OCI-LY3 (cell line): Measurements from ENCODE around the gene SYNCRIP.
"Not testable (repeated sequence)": the region's sequence is repeated elsewhere in the genome, so short reads cannot be mapped to it uniquely, and the experiment has no call there.

Experiments
- H2AFZ ChIP-seq: fragments of 200-600, 300-600 bp; shearing (Covaris generic); 2 replicates; pipeline ENCODE4 v1.6.0; 2014; ENCODE audit warnings: antibody characterized with exemption, low read depth, low read length
- H3K27ac ChIP-seq: fragments of 200-600, 300-600 bp; sonication (generic); 2 replicates; pipeline ENCODE4 v1.5.1; 2014; ENCODE audit warnings: mild to moderate bottlenecking, low read length, moderate library complexity, mixed read lengths
- H3K27me3 ChIP-seq: fragments of 200-600, 300-600 bp; sonication (generic); 2 replicates; pipeline ENCODE4 v1.6.1; 2014; ENCODE audit warnings: low read depth, low read length, mixed read lengths
- H3K36me3 ChIP-seq: fragments of 200-600, 300-600 bp; sonication (generic); replicated peaks from 2 replicates; pipeline ENCODE3; 2014; ENCODE audit warnings: low read depth, low read length, mixed read lengths
- H3K4me1 ChIP-seq: fragments of 300-600, 200-600 bp; sonication (generic); 2 replicates; pipeline ENCODE4 v1.6.1; 2014; ENCODE audit warnings: low read length, mixed read lengths
- H3K4me2 ChIP-seq: fragments of 200-600, 300-600 bp; sonication (generic); 2 replicates; pipeline ENCODE4 v1.6.1; 2014; ENCODE audit warnings: low read length, mixed read lengths
- H3K4me3 ChIP-seq: fragments of 300-600, 200-600 bp; sonication (generic); 2 replicates; pipeline ENCODE4 v1.5.1; 2014; ENCODE audit warnings: antibody characterized with exemption, mild to moderate bottlenecking, low read length, moderate library complexity
- H3K79me2 ChIP-seq: fragments of 300-600, 200-600 bp; shearing (Covaris generic); 2 replicates; pipeline ENCODE4 v1.6.1; 2014; ENCODE audit warnings: mild to moderate bottlenecking, low read length, mixed read lengths
- H3K9ac ChIP-seq: fragments of 300-600, 200-600 bp; shearing (Covaris generic); 2 replicates; pipeline ENCODE4 v1.6.0; 2014; ENCODE audit warnings: mild to moderate bottlenecking, low read length, moderate library complexity
- H3K9me3 ChIP-seq: fragments of 200-600, 300-600 bp; shearing (Covaris generic); 2 replicates; pipeline ENCODE4 v1.6.1; 2014; ENCODE audit warnings: low read length, mixed read lengths; ENCODE audit not compliant: insufficient read depth
- H4K20me1 ChIP-seq: fragments of 200-600, 300-600 bp; sonication (generic); 2 replicates; pipeline ENCODE4 v1.6.1; 2016; ENCODE audit warnings: low read length, mixed read lengths; ENCODE audit not compliant: insufficient read depth
- EZH2phosphoT487 ChIP-seq: fragments of 200-600 bp; shearing (Covaris generic); IDR thresholded peaks from 2 replicates; pipeline ENCODE4 v1.6.1; 2018; ENCODE audit warnings: antibody characterized with exemption, mixed run types, low read depth
- TF ChIP-seq, protein P1 (sequence below): fragments of 200-600, 300-600 bp; sonication (generic); IDR thresholded peaks from 2 replicates; pipeline ENCODE4 v1.5.1; 2014; ENCODE audit warnings: antibody characterized with exemption, low read length, low read depth

The SYNCRIP gene

DNA sequence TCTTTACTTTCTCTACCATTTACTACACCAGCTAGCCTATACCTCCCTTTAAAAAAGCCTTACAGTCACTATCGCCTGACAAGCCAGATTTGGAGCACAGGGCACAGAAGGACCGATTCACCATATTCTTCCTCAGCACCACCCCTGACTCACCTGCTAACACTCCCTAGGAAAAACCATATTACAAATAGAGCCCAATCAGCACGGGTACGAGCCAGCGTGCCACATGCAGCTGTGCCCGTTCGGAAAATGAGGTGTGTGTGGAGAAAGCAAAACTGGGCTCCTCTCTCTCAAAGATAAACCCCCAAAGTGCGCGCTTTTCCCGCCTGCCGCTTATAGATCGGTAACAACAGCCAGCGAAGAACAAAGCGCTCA lies 1.2 kb downstream of the SYNCRIP start:
- no peaks in the 10 kb centered on the region for H3K27me3 ChIP-seq
- H3K4me3 ChIP-seq, result peak overlapping the region; percentile 100
- TF ChIP-seq, protein P1, sequence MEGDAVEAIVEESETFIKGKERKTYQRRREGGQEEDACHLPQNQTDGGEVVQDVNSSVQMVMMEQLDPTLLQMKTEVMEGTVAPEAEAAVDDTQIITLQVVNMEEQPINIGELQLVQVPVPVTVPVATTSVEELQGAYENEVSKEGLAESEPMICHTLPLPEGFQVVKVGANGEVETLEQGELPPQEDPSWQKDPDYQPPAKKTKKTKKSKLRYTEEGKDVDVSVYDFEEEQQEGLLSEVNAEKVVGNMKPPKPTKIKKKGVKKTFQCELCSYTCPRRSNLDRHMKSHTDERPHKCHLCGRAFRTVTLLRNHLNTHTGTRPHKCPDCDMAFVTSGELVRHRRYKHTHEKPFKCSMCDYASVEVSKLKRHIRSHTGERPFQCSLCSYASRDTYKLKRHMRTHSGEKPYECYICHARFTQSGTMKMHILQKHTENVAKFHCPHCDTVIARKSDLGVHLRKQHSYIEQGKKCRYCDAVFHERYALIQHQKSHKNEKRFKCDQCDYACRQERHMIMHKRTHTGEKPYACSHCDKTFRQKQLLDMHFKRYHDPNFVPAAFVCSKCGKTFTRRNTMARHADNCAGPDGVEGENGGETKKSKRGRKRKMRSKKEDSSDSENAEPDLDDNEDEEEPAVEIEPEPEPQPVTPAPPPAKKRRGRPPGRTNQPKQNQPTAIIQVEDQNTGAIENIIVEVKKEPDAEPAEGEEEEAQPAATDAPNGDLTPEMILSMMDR, result no peak
- no peak for TF ChIP-seq EZH2phosphoT487
- no peaks in the 10 kb centered on the region for H3K9me3 ChIP-seq
- peak overlapping the region; percentile 98 for H3K27ac ChIP-seq
- H3K9ac ChIP-seq, result peak overlapping the region; percentile 100
- peaks cover 66% of the 10 kb centered on the region for H3K79me2 ChIP-seq
- H3K4me1 ChIP-seq, result peaks cover 24% of the 10 kb centered on the region
- peaks cover 47% of the 10 kb centered on the region for H3K36me3 ChIP-seq
- no peak overlapping the region for H2AFZ ChIP-seq
- peak overlapping the region; percentile 82 for H3K4me2 ChIP-seq
- H4K20me1 ChIP-seq, result peaks cover 46% of the 10 kb centered on the region

DNA sequence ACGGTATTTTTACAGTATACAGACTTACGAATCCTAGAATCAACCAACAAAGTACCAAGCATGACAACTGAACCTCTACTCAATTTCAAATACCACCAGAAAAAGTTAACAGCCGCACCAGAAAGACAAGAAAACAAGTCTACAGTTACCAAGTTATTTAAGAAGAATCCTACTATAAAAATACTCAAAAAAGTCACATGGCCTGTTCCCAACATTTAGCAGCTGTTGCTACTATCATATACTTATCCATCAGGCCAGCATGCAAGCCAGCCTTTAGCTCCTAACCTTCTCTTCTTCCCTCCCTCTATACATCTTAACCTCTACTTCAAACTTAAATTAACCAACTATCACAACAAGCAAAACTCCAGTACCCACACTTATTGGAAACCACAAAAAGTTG lies 1.9 kb downstream of the SYNCRIP start:
- Histone ChIP-seq H4K20me1 (peaks cover 46% of the 10 kb centered on the region), H3K27ac (no peak overlapping the region), H3K36me3 (peaks cover 50% of the 10 kb centered on the region)

DNA sequence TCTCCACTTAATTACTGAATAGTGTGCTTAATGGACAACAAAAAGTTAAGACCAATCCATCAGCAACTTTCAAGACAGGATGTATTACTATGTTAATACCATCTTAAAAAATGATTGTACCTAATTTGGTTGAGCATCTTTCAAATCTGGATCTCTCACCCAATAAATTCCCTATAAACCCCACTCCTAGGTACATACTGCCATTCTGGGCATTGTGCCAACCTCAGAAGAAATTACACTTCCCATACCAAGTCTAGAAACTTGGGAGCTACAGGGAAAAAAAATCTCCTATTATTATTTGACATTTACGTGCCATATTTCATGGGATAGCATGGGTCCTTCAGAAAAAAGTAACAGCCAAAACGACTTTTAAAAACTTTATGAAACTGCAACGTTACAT lies 5.1 kb downstream of the SYNCRIP start:
- Histone ChIP-seq H3K79me2 (peaks cover 98% of the 10 kb centered on the region), H3K9me3 (no peaks in the 10 kb centered on the region), H2AFZ (no peak overlapping the region), H3K4me1 (peaks cover 18% of the 10 kb centered on the region), H3K36me3 (peaks cover 67% of the 10 kb centered on the region), H3K4me2 (no peak overlapping the region), H4K20me1 (peaks cover 66% of the 10 kb centered on the region), H3K27ac (no peak overlapping the region), H3K9ac (no peak overlapping the region), H3K4me3 (no peak overlapping the region), H3K27me3 (no peaks in the 10 kb centered on the region)
- no peak for TF ChIP-seq EZH2phosphoT487
- TF ChIP-seq, protein P1, result no peak

More for the DNA sequence above, 1.9 kb downstream of the SYNCRIP start:
- TF ChIP-seq EZH2phosphoT487, result no peak
- TF ChIP-seq, protein P1, result no peak
- peak overlapping the region; percentile 100 for H3K9ac ChIP-seq
- no peaks in the 10 kb centered on the region for H3K27me3 ChIP-seq
- no peak overlapping the region for H2AFZ ChIP-seq
- peak overlapping the region; percentile 100 for H3K4me3 ChIP-seq
- H3K9me3 ChIP-seq, result no peaks in the 10 kb centered on the region
- peaks cover 24% of the 10 kb centered on the region for H3K4me1 ChIP-seq
- peaks cover 73% of the 10 kb centered on the region for H3K79me2 ChIP-seq
- H3K4me2 ChIP-seq, result peak overlapping the region; percentile 82

DNA sequence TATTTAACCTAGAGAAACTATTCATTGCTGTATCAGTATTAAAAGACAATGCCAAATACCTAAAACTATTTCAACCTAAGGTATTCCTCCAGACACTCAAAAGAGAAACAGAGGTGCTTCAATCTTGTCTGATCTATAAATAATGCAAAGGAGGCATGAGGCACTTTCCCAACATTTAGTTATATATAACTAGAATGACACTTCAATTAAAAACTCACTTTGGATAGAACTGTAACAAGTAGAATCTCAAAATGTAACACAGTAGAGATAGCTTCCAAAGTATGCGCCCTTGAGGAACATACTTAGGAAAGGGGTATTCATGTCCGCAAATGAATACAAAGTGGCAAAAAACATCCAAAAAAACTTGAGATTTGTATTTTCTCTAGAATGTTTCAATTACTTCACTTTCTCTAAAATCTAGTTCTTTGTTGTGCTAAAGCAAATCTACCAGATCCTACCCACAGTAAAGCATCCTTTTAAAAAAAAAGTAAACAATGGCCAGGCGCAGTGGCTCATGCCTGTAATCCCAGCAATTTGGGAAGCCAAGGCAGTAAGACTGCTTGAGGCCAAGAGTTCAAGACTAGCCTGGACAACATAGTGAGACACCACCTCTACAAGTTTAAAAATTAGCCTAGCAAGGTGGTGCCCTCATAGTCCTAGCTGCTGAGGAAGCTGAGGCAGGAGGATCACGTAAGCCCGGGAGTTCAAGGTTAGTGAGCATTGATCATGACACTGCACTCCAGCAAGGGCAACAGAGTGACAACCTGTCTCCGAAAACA lies 10.3 kb downstream of the SYNCRIP start:
- Histone ChIP-seq H3K36me3 (peaks cover 52% of the 10 kb centered on the region), H3K4me1 (no peaks in the 10 kb centered on the region), H3K4me3 (no peak overlapping the region), H3K27ac (no peak overlapping the region), H3K9ac (no peak overlapping the region), H2AFZ (no peak overlapping the region), H3K27me3 (no peaks in the 10 kb centered on the region), H3K9me3 (no peaks in the 10 kb centered on the region), H4K20me1 (peaks cover 60% of the 10 kb centered on the region), H3K79me2 (peaks cover 96% of the 10 kb centered on the region), H3K4me2 (no peak overlapping the region)
- TF ChIP-seq, protein P1, result no peak
- no peak for TF ChIP-seq EZH2phosphoT487

DNA sequence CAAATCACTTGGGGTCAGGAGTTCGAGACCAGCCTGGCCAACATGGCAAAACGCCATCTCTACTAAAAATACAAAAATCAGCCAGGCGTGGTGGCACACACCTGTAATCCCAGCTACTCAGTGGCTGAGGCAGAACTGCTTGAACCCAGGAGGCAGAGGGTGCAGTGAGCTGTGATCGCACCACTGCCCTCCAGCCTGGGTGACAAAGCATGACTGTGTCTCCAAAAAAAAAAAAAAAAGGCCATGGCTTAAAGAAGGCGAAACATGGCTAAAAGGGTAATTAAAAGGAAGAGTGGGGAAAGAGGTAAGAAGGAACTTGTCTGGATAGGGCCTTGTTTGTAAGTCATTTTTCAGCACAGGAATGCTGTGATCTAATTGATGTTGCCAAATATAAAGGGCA lies 11.6 kb downstream of the SYNCRIP start:
- not testable (repeated sequence) for H3K27me3 ChIP-seq, H3K4me2 ChIP-seq, H3K9ac ChIP-seq, H3K27ac ChIP-seq, H3K4me1 ChIP-seq, H3K9me3 ChIP-seq, H2AFZ ChIP-seq, H3K4me3 ChIP-seq
- H3K79me2 ChIP-seq, result peaks cover 96% of the 10 kb centered on the region
- H4K20me1 ChIP-seq, result peaks cover 70% of the 10 kb centered on the region
- H3K36me3 ChIP-seq, result peaks cover 52% of the 10 kb centered on the region
